Frontal cortex (tissue), 4 donors: ENCODE measurements around the gene CDY1. TPM values are rescaled to one million over a fixed set of nuclear protein-coding genes. Genes with fewer than 3 reads are reported as not detected.
"Not testable (repeated sequence)": the region's sequence is repeated elsewhere in the genome, so short reads cannot be mapped to it uniquely, and the experiment has no call there.

Source experiments
- DNase-seq, 2 donors: peaks; one replicate each; pipeline ENCODE4 v3.0.0; 2012; ENCODE audit warnings: low spot score in 2 of 2
- FAIRE-seq: peaks from 2 replicates; lab custom pipeline; 2012; peaks lifted over from hg19 to GRCh38; lab: Jason Lieb, UNC
- total RNA-seq: library from RNA; depleted of rRNA; stranded (reverse); fragments of >200 nt; gene quantifications from one replicate; pipeline ENCODE4 v1.2.3, GENCODE V29; 2014
- donor health status: control.
- donor health status: control.
- donor health status: control.

Gene CDY1
- total RNA-seq: not detected

- not testable (repeated sequence) for DNase-seq, FAIRE-seq
Observed at GRCh38 chrY:25621817-25622216, at the start of gene CDY1. CDY1 (plus strand) TSS chrY:25622117; CDS start chrY:25622443, 326 bp downstream.

GRCh38 chrY:25593336-25593735 is 28.6 kb upstream of the CDY1 start:
- not testable (repeated sequence) for DNase-seq

GRCh38 chrY:25620209-25620608 is 1.7 kb upstream of the CDY1 start:
- FAIRE-seq, DNase-seq: not testable (repeated sequence)

More at GRCh38 chrY:25593336-25593735, 28.6 kb upstream of the CDY1 start:
- FAIRE-seq: not testable (repeated sequence)

- not testable (repeated sequence) for DNase-seq, FAIRE-seq
Observed at GRCh38 chrY:25626524-25626923, 4.6 kb downstream of the CDY1 start.

GRCh38 chrY:25630383-25631112 is 8.6 kb downstream of the CDY1 start:
- not testable (repeated sequence) for FAIRE-seq, DNase-seq

- not testable (repeated sequence) for FAIRE-seq, DNase-seq
Observed at GRCh38 chrY:25639852-25640251, 17.9 kb downstream of the CDY1 start.

GRCh38 chrY:25643024-25643915 is 21.4 kb downstream of the CDY1 start:
- not testable (repeated sequence) for FAIRE-seq, DNase-seq
